ENCODE data around the gene CSNK2A2. TPM values are rescaled to one million over a fixed set of nuclear protein-coding genes. Genes with fewer than 3 reads are reported as not detected.
A peak's percentile ranks its signal among the peaks of the same experiment; 100 is the strongest.

CSNK2A2 gene
- total RNA-seq, 1 donor from 2014 or later: 96.2 TPM

- Mint-ChIP-seq H3K4me1 (ENCODE audit: low read depth, unreplicated experiment) (peaks cover 19% of the 10 kb centered on the region), H3K36me3 (ENCODE audit: low read depth, unreplicated experiment) (peaks cover 12% of the 10 kb centered on the region), H3K27ac (ENCODE audit: unreplicated experiment) (peak overlapping the region; percentile 43), H3K4me3 (ENCODE audit: unreplicated experiment) (no peak overlapping the region), H3K9me3 (ENCODE audit: unreplicated experiment) (no peaks in the 10 kb centered on the region), H3K27me3 (ENCODE audit: low read depth, unreplicated experiment) (no peaks in the 10 kb centered on the region)
- no peak overlapping the region for H2AFZ ChIP-seq (ENCODE audit: low read depth, low read length)
- H3K27me3 ChIP-seq (ENCODE audit: insufficient read depth, low read length): no peaks in the 10 kb centered on the region
- H3K79me2 ChIP-seq (ENCODE audit: insufficient read depth, low read length): no peaks in the 10 kb centered on the region
- no peak overlapping the region for H3K9ac ChIP-seq (ENCODE audit: low read length)
- DNase-seq (ENCODE audit: low read depth): no peak
- no peaks in the 10 kb centered on the region for H3K9me3 ChIP-seq (ENCODE audit: insufficient read depth, low read depth, low read length)
- H3K4me2 ChIP-seq (ENCODE audit: low read length): peak overlapping the region; percentile 0
- H4K20me1 ChIP-seq (ENCODE audit: insufficient read depth, low read length): peaks cover 12% of the 10 kb centered on the region
- FAIRE-seq: no peak
- peaks cover 16% of the 10 kb centered on the region for H3K36me3 ChIP-seq (ENCODE audit: insufficient read depth, low read length)
- H3K4me3 ChIP-seq (ENCODE audit: insufficient read depth, low read depth, low read length): no peak overlapping the region
- peaks cover 11% of the 10 kb centered on the region for H3K4me1 ChIP-seq (ENCODE audit: insufficient read depth, low read length)
- no peak for TF ChIP-seq CTCF (IDR thresholded peaks at IDR 0.05; ENCODE audit: insufficient read depth, low read depth, low read length)
- no peak for TF ChIP-seq EZH2 (IDR thresholded peaks at IDR 0.05; ENCODE audit: insufficient read depth, low read length)
- H3K27ac ChIP-seq (ENCODE audit: low read depth, low read length): no peak overlapping the region
These were observed 87.2 kb downstream of the CSNK2A2 start for GRCh38 chr16:58110571-58111301.

GRCh38 chr16:58109881-58110280 lies 88.0 kb downstream of the CSNK2A2 start:
- H3K4me2 ChIP-seq (ENCODE audit: low read length): no peak overlapping the region
- DNase-seq (ENCODE audit: low read depth) (no peak), FAIRE-seq (no peak)
- Mint-ChIP-seq H3K9me3 (ENCODE audit: unreplicated experiment) (no peaks in the 10 kb centered on the region), H3K4me1 (ENCODE audit: low read depth, unreplicated experiment) (peaks cover 24% of the 10 kb centered on the region), H3K27ac (ENCODE audit: unreplicated experiment) (peak overlapping the region; percentile 10), H3K4me3 (ENCODE audit: unreplicated experiment) (no peak overlapping the region), H3K27me3 (ENCODE audit: low read depth, unreplicated experiment) (no peaks in the 10 kb centered on the region), H3K36me3 (ENCODE audit: low read depth, unreplicated experiment) (peaks cover 8% of the 10 kb centered on the region)
- H3K4me3 ChIP-seq (ENCODE audit: insufficient read depth, low read depth, low read length): no peak overlapping the region
- H2AFZ ChIP-seq (ENCODE audit: low read depth, low read length): no peak overlapping the region
- no peak overlapping the region for H3K27ac ChIP-seq (ENCODE audit: low read depth, low read length)
- TF ChIP-seq EZH2 (IDR thresholded peaks at IDR 0.05; ENCODE audit: insufficient read depth, low read length): no peak
- no peak for TF ChIP-seq CTCF (IDR thresholded peaks at IDR 0.05; ENCODE audit: insufficient read depth, low read depth, low read length)
- peaks cover 4% of the 10 kb centered on the region for H4K20me1 ChIP-seq (ENCODE audit: insufficient read depth, low read length)
- peaks cover 8% of the 10 kb centered on the region for H3K36me3 ChIP-seq (ENCODE audit: insufficient read depth, low read length)
- no peaks in the 10 kb centered on the region for H3K9me3 ChIP-seq (ENCODE audit: insufficient read depth, low read depth, low read length)
- H3K9ac ChIP-seq (ENCODE audit: low read length): no peak overlapping the region
- H3K4me1 ChIP-seq (ENCODE audit: insufficient read depth, low read length): peaks cover 11% of the 10 kb centered on the region
- H3K27me3 ChIP-seq (ENCODE audit: insufficient read depth, low read length): no peaks in the 10 kb centered on the region
- H3K79me2 ChIP-seq (ENCODE audit: insufficient read depth, low read length): no peaks in the 10 kb centered on the region

GRCh38 chr16:58109330-58109729 lies 88.6 kb downstream of the CSNK2A2 start:
- no peak overlapping the region for H2AFZ ChIP-seq (ENCODE audit: low read depth, low read length)
- no peak overlapping the region for H3K9ac ChIP-seq (ENCODE audit: low read length)
- H3K4me2 ChIP-seq (ENCODE audit: low read length): no peak overlapping the region
- H3K4me3 ChIP-seq (ENCODE audit: insufficient read depth, low read depth, low read length): no peak overlapping the region
- peaks cover 11% of the 10 kb centered on the region for H3K4me1 ChIP-seq (ENCODE audit: insufficient read depth, low read length)
- Mint-ChIP-seq H3K9me3 (ENCODE audit: unreplicated experiment) (no peaks in the 10 kb centered on the region), H3K36me3 (ENCODE audit: low read depth, unreplicated experiment) (peaks cover 5% of the 10 kb centered on the region), H3K27me3 (ENCODE audit: low read depth, unreplicated experiment) (no peaks in the 10 kb centered on the region), H3K4me3 (ENCODE audit: unreplicated experiment) (no peak overlapping the region), H3K27ac (ENCODE audit: unreplicated experiment) (no peak overlapping the region), H3K4me1 (ENCODE audit: low read depth, unreplicated experiment) (peaks cover 24% of the 10 kb centered on the region)
- H3K27me3 ChIP-seq (ENCODE audit: insufficient read depth, low read length): no peaks in the 10 kb centered on the region
- H4K20me1 ChIP-seq (ENCODE audit: insufficient read depth, low read length): peaks cover 4% of the 10 kb centered on the region
- H3K27ac ChIP-seq (ENCODE audit: low read depth, low read length): no peak overlapping the region
- no peak for TF ChIP-seq CTCF (IDR thresholded peaks at IDR 0.05; ENCODE audit: insufficient read depth, low read depth, low read length)
- H3K79me2 ChIP-seq (ENCODE audit: insufficient read depth, low read length): no peaks in the 10 kb centered on the region
- no peaks in the 10 kb centered on the region for H3K9me3 ChIP-seq (ENCODE audit: insufficient read depth, low read depth, low read length)
- DNase-seq (ENCODE audit: low read depth) (no peak), FAIRE-seq (no peak)
- H3K36me3 ChIP-seq (ENCODE audit: insufficient read depth, low read length): peaks cover 3% of the 10 kb centered on the region

Data from astrocyte (in vitro differentiated cells and primary cell).